ENCODE results near the gene PHF21B.

The PHF21B gene

DNA sequence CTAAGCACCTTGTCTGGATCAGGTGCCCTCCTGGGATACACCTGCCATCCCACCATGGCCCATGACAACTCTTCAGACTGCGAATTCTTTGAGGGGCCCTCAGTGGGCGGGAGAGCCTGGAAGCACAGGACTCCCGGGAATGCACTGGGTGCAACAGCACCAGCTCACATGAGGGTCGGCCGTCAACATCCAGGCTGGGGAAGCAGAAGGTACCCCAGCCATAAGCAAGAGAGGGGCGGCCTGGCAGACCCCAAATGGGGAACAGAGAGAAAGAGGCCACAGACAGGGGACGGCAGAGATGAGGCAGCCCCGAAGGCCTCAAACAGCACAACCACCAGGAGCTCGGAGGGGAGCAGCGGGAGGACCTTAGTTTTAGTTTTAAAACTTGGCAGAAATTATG is 94.4 kb downstream of the PHF21B start:
- TF ChIP-seq, protein P1, sequence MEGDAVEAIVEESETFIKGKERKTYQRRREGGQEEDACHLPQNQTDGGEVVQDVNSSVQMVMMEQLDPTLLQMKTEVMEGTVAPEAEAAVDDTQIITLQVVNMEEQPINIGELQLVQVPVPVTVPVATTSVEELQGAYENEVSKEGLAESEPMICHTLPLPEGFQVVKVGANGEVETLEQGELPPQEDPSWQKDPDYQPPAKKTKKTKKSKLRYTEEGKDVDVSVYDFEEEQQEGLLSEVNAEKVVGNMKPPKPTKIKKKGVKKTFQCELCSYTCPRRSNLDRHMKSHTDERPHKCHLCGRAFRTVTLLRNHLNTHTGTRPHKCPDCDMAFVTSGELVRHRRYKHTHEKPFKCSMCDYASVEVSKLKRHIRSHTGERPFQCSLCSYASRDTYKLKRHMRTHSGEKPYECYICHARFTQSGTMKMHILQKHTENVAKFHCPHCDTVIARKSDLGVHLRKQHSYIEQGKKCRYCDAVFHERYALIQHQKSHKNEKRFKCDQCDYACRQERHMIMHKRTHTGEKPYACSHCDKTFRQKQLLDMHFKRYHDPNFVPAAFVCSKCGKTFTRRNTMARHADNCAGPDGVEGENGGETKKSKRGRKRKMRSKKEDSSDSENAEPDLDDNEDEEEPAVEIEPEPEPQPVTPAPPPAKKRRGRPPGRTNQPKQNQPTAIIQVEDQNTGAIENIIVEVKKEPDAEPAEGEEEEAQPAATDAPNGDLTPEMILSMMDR (IDR thresholded peaks at IDR 0.05), result no peak
- TF ChIP-seq ZFX (IDR thresholded peaks at IDR 0.05; ENCODE audit: borderline replicate concordance), result no peak
- H3K27ac ChIP-seq, result no peak overlapping the region

DNA sequence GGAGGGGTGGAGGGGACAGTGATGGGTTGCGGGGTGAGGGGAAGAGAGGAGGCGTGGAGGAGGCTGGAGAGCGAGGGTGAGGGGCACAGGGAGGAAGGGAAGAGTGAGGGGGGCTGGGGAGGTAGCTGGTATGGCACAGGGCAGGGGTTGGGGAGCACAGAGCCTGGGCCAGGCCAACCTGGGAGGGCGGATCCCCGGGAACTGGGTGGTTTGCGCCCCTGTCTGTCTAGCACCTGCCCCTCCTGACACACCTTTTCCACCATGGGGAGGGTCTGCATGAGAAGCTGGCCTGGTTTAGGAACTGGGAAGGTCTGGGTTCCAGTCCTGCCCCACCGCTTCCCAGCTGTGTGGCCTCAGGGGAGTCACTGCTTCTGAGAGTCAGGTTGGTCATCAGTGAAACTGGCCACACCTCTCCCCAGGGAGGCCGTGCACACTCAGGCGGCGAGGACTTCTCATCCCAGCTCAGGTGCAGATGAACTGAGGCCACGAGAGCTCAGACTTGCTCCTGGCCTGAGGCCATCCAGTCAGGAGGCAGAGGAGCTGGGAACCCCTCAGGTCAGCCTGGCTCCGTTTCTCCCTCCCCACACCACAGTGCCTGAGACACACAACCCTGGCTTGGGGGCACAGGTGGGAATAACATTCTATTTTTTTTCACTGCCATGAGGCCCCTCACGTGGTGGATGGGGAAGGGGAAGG is 95.6 kb downstream of the PHF21B start:
- TF ChIP-seq, protein P1 (IDR thresholded peaks at IDR 0.05), result no peak
- TF ChIP-seq ZFX (IDR thresholded peaks at IDR 0.05; ENCODE audit: borderline replicate concordance), result no peak
- H3K27ac ChIP-seq, result no peak overlapping the region

DNA sequence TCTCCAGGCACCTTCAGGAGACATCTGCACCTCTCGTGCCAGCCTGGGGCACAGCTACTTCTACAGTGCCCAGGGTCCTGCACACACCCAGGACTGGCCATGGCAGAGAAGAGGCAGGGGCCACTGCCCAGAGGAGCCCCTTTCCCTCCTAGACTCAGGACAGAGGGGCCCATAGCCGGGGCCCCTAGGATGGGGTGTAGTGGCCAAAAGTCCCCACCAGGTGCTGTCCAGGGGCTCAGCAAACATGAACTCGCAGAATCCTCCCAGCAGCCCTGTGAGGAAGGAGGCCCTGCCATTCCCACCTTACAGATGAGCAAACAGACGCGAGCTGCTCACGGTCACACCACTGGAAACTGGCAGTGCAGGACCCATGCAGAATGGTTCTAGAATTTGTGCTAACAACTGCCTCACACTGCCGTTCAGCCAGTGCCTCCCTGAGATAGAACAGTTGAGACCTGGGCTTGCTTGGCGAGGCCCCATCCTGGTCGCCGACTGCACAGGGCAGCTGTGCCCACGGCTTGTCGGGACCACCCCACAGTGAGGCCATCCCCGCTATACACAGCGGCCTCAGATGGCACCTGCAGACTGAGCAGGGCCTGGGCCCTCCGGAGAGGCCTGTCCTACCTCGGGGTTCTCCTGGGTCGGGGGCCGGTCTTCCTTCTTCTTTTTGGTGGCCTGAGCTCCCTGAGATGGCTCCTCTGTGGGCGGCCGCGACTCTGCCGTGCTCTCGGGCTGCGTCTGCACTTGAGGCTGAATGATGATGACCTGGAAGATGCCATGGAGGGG is 96.4 kb downstream of the PHF21B start:
- no peak for TF ChIP-seq ZFX (IDR thresholded peaks at IDR 0.05; ENCODE audit: borderline replicate concordance)
- TF ChIP-seq, protein P1 (IDR thresholded peaks at IDR 0.05), result no peak

DNA sequence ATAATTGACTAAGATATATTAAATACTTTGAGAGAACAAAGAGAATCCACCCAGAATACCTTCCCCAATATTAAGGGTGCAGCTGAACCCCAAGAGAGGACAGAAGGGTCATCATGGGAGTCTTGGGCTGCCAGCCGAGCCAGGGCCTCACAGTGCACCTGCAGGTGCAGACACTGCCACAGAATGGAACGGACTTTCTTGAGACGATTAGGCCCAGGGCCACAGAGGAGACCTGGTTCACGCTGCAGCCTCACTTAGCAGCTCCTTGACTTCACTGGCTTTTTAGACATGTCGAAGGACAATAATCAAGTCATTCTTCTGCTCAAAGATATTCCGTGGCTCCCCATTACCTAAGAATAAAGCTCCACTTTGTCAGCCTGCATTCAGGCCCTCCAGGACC is 100.6 kb downstream of the PHF21B start:
- TF ChIP-seq, protein P1 (IDR thresholded peaks at IDR 0.05), result no peak

More for the DNA sequence above, 96.4 kb downstream of the PHF21B start:
- no peak overlapping the region for H3K27ac ChIP-seq

DNA sequence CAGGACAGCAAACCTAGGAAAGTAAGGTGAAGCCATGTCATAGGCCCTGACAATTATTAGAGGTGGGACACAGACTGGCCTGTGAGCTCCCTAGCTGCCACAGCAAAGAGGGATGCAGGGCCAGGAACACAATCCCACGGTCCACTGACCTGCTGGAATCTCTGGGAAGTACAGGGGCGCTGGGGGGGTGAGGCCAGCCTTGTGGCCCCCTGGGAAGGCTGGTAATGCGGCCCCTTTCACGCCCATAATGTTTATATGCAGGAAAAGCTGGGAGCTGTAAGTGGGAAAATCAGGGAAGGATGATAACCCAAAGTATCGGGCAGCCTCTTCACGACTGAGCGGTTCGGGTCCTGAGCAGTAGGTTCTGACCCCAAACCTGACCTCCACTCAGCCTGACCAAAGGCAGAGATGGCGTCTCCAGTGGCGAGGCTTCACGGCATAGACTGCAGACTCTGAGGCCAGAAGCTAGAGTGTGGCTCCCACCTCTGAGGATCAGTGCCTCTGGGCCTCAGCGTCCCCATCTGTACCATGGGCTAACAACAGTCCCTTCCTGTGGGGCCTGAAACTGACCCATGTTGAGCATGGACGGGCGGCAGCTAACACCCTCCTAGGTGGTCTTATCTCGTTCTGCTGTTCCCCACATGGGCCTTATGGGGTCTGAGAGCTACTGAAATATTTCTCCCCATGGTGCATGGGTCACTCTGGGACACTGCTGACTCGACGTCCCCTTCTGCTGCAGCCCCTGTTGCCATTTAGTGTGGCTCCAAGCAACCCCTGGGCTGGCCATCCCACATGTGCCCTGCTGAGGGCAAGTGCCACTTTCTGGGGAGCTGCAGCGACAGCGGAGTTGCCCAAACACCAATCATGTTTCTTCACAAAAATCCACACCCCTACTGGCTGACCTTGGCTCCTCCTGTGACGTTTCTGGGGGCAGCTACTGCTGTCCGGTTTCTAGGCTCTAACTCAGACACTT is 101.8 kb downstream of the PHF21B start:
- no peak for TF ChIP-seq ZFX (IDR thresholded peaks at IDR 0.05; ENCODE audit: borderline replicate concordance)
- TF ChIP-seq, protein P1 (IDR thresholded peaks at IDR 0.05), result no peak
- no peak overlapping the region for H3K27ac ChIP-seq

More for the DNA sequence above, 100.6 kb downstream of the PHF21B start:
- no peak overlapping the region for H3K27ac ChIP-seq

DNA sequence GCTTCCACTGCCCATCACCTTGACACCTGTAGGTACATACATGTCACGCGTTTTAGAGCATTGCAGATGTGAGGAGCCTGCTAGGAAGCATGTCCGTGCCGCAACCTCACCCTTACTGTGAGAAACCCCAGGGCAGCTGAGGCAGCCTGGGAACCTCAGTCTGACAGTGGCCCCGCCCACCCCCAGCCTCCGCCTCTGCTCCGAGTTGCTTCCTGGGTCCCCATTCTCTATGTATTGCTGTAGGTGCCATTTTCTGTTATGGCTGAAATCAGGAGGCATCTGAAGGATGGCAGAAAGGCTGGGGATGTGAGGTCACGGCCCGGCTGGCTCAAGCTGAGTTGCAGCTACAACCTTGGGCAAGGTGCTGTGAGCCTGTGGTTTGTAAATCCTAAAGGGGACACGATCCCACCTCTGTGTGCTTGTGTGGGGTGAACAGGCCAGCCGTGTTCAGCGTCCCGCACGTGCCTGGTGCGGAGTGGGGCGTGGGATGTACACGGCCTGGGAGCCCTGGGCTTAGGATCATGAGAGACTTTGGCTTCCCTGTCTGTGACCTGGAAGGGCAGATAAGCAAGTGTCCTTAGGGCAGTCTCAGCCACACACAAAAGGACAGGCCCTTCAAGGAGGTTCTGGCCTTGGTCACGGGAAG is 102.7 kb downstream of the PHF21B start:
- H3K27ac ChIP-seq, result no peak overlapping the region
- TF ChIP-seq, protein P1 (IDR thresholded peaks at IDR 0.05), result no peak
- TF ChIP-seq ZFX (IDR thresholded peaks at IDR 0.05; ENCODE audit: borderline replicate concordance), result no peak
